OCI-LY3 (cell line): ENCODE data around the gene CHRNA7.

Source experiments
- CTCF ChIP-seq: fragments of 200-600, 300-600 bp; sonication (generic); IDR thresholded peaks from 2 replicates; pipeline ENCODE4 v1.5.1; 2014; ENCODE audit warnings: antibody characterized with exemption, low read length, low read depth
- EZH2phosphoT487 ChIP-seq: fragments of 200-600 bp; shearing (Covaris generic); IDR thresholded peaks from 2 replicates; pipeline ENCODE4 v1.6.1; 2018; ENCODE audit warnings: antibody characterized with exemption, mixed run types, low read depth

- TF ChIP-seq CTCF: no peak
- TF ChIP-seq EZH2phosphoT487: no peak
Observed at GRCh38 chr15:32042269-32042972, 12.1 kb downstream of the CHRNA7 start.
